NCI-H1105 (cell line): Measurements from ENCODE around the gene PALM2AKAP2.
"Not testable (repeated sequence)": the region's sequence is repeated elsewhere in the genome, so short reads cannot be mapped to it uniquely, and the experiment has no call there.

Experiments
- DNase-seq: peaks from one replicate; lab custom pipeline; 2025; lab: John Stamatoyannopoulos, UW

Gene PALM2AKAP2

DNA sequence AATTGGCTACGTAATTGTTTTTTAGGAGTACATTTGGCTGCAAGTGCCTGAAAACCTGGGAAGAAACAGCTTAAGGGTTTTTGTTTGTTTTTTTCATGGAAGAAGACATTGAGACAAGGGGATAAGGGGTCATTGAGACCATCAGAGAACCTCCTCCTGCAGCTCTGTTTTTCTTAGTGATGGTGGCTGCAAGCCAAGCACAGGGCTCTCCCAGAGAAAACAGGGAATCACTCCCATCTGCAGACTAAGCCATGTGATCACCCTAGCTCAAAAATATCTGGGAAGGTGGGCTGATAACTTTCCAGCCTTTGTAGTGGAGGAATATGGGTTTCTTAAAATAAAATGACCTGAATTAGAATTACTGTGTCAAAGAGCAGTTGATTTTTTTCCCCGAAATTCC lies 25.1 kb downstream of the PALM2AKAP2 start:
- DNase-seq, result no peak

DNA sequence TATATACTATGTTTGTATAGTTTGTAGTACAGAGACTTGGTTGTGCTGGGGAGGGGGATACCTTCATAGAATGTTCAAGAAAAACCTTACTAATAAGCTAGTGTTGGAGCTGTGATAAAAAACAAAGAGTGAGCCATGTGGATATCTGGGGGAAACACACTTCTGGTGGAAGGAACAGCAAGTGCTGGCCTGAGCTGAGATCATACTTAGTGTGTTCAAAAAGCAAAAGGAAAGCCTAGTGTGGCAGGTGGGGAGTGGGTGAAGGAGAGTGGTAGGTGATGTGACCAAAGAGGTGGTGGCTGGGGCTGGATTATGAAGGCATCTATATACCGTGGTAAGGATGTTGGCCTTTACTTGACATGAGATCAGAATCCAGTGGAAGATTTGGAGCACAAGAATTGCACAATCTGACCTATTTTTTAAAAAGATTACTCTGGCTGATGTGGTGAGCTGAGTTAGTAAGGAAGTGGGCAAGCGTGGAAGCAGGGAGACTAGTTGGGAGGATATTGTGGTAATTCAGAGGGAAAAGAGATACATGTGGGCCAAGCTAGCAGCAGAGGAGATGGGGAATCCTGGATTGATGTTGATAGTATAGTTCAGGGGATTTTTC lies 26.6 kb downstream of the PALM2AKAP2 start:
- no peak for DNase-seq

DNA sequence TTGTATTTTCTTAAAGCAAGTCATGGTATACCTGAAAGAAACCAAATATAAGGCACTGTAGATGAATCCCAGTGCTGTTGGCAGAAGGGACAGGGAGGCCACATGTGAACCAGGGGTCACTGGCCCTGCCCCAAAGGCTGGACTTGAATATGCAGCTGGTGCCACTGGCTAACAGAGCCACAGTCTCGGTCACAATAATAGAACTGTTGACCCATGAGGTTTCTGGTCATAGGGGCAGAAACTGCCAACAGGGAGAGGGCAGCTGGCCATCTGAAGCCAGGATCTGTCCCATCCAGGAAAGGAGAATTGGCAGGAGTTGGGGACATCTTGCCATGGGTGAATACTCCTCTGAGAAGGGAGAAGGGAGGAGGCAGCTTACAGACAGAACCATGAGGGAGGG lies 31.9 kb downstream of the PALM2AKAP2 start:
- no peak for DNase-seq

DNA sequence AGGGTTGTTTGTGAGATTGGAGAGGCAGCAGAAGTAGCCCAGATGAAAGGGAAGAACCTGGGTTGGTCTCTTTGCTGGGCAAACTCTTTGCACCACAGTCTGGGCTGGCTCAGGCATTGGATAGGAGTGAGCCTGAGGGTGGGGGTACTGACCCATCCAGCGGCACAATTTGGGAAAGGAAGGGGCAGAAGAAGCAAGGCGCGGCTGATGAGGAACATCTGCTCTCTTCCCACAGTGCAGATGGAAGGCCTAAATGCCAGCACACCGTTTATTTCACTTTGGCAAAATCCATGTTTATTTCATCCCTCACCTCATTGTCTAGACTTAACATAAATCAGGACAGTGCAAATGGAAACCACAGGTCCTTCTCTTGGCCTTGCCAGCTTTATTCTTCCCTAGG lies 32.3 kb downstream of the PALM2AKAP2 start:
- DNase-seq, result no peak

DNA sequence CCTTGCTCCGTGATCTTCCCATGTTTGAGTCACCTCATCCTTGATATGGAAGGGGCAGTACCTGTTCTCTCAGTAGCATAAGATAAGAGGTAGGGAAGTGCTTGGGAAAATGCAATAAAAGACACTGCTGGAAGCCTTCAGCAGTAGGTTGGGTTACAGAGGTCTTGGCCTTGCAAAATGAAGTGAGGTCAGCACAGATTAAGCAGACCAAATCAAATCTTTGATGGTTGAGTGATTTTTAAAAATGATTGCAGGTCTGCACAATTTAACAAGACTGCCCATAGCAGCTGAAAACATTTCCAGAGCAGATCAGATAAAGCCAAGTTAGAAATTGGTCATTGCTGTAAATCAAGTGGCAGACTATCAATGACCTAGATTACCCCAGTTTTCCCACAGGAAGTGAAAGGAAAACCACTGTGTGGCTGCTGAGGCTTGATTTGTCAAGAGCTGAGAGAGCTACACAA lies 32.9 kb downstream of the PALM2AKAP2 start:
- DNase-seq, result no peak

DNA sequence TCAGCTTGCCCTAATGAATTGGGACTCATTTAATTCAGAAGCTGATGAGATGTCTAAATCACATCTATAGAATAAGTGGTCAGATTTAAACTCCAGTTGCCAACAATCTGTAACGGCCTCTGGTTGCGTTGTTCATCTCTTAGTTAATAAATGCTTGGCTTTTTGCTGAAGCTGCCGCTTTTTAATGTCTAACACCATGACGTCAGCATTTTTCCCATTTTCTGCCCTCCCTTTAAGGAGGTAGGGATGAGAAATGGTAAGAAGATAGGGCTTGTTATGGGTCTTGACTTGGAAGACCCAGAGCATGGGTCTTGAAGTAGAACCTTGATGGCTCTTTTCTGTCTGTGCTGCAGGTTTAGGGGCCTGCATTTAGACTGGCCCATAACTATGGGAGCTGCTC lies 33.3 kb downstream of the PALM2AKAP2 start:
- DNase-seq, result no peak

DNA sequence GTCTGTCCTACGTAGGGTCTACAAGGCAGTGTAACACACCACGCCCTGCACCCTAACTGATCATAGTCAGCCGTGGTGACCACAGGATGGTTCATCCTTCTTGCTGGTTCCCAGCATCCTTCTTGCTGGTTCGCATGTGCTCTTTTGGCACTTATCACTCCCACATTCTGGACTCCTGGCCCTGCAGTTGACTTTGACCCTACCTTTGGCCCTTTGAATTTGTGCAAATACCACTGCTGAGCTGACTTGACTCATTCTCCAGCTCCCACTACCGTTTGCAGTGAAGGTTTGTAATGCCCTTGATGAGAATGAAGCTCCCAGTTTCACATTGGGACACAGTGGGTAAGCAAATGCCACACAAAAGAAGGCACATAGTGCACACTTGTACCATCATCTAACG lies 33.8 kb downstream of the PALM2AKAP2 start:
- no peak for DNase-seq

DNA sequence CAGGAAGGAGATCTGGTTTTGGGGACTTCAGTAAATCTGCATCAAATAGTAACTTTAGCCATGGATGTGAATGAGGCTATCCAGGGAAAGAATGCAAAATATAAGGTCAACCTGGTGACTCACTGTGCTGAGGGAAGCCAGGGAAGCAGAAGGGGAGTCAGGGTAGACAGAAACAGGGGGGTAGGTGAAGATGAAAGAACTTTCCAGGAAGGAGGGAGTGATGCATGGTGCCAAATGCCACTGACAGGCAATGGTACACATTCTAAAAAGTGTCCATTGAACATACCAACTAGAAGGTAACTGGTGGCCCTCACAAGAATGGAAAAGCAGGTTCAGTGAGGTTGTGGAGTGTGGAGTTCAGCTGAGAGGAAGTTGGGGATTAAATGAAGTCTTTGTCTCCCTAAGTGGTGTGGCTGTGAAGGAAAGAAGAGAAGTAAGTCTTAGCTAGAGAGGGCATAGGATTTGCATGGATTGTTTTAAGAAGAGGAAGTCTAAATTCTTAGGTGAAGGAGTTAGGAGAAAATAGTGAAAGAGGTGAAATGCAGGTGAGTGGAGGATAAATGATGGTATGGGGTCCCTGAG lies 35.5 kb downstream of the PALM2AKAP2 start:
- no peak for DNase-seq

DNA sequence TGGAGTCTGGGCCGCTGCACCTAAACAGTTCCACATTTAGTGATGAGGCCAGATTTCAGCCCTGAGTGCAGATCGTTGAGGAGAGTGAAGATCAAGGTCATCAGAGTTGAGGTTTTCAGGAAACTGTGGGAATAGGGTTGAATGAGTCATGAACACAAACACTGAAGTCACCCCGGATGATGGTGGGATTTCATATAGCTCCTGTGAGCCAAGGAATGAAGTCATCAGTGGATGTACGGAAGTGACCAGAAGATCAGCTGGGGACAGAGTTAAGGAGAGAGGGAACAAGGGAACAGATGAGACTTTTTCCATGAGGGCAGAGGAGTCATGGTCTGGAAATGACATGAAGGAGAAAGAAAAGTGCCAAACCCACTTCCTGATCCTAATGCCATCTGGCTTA lies 36.5 kb downstream of the PALM2AKAP2 start:
- DNase-seq, result no peak

DNA sequence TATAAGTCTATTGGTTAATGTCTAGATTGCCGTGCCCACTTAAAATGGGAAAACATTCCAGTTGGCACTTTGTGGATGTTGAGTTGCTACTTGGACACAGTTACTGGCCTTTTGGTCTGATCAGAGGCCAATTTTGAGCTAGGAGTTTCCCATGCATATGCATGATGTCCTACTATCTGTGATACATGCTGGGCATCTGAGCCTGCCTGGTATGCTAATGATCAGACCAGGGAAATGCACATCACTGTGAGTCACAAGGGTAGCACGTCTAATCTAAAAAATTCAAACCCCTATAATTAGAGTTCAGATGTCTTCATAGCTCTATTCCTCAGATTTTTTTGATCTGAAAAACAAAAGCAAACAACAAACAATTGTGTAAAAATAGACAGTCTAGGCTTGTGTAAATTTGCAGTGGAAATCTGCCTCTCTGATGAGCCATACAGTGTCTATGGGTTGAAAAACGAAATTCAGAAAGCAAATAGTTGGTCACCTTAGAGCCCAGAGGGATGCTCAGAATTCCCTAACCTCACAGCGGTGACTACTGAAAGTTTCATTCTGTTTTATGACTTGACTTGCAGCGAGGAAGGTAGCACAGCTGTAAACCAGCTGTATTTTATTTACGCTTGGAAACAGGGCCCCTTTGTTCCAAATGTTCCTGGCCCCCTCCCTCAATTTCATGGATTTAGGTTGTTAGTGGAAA lies 37.3 kb downstream of the PALM2AKAP2 start:
- no peak for DNase-seq

DNA sequence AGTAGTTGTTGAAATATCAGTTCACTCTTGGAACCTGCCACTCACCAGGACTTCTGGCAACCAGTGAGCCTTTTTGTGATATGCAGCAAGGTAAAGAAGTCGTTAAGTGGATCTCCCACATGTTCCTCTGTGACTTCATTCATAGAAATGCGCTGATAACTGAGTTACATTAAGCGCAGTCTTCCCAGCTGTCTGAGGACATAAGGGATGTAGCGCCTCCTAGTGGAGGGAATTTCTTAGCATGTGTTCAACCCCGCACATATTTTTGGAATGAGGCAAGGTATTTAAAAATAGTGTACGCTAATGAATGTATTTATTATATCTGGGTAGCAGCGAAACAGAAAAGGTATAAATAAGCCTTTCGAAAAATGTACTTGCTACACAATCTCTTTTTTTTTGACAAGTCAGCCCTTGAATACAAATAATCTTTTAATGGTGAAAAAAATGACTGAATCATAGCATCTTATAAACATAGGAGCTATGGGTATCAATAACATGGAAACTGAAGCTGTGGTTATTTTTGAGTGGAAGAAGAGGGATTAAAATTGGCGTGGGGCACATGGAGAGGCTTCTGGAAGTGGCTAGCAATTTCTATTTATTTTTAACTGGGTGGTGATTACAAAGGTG lies 38.0 kb downstream of the PALM2AKAP2 start:
- peak; percentile 64 for DNase-seq

DNA sequence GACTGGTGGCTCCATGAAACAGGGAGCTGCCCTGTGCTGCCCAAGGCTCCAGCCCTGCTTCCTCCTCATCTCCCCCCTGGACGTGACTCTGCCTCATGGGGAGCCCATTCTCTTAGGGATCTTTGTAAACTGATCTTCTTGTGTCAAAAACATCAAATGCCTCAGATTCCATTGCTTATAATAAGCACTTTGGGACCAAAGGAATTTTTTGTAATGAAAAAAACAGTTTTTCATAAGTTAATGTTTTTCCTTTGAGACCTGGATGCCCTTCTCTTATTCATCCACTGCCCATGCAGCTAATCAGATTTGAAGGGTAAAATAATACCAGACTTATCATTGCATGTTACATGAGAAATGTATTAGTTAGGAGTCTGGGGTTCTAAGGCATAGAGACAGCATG lies 41.7 kb downstream of the PALM2AKAP2 start:
- no peak for DNase-seq

DNA sequence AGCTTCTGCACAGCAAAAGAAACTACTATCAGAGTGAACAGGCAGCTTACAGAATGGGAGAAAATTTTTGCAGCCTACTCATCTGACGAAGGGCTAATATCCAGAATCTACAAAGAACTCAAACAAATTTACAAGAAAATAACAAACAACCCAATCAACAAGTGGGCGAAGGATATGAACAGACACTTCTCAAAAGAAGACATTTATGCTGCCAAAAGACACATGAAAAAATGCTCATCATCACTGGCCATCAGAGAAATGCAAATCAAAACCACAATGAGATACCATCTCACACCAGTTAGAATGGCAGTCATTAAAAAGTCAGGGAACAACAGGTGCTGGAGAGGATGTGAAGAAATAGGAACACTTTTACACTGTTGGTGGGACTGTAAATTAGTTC lies 45.4 kb downstream of the PALM2AKAP2 start:
- not testable (repeated sequence) for DNase-seq

DNA sequence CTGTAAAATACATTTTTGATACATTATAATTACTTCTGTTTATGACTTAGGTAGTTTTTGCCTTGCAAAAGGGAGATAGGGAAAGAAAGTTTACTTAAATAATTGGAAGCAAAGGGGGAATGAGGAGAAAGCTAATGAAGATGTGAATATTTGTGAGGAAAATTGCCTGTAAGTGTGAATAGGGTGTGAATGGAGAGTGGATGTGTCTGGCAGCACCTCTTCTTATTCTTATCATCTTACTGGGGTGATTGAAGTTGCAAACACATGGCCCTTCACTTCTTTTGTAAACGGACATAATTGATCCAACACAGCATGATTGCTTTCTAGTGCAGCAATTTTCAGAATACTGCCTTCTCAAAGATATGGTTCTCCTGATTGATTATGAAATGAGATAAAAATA lies 46.6 kb downstream of the PALM2AKAP2 start:
- DNase-seq, result no peak

DNA sequence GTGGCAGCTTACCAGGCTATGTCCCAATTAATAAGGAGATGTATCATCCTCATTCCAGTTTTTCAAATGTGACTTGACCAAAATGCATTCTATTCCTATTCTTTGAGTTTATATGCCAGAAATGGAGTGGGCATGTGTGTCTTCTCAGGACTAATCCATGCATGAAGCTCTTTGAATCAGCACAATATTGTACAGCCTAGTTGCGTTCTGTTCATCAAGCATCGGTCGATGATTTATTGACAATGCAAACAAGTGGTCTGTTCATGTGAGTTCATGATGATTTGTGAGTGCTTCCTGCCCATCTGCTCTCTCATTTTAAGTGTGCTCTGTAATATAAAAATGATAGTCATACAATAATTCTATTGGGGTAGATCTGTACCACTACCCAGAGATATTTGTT lies 48.3 kb downstream of the PALM2AKAP2 start:
- no peak for DNase-seq
